Gastroesophageal sphincter (tissue), 4 donors: ENCODE results near the gene GIPC3. TPM values are rescaled to one million over a fixed set of nuclear protein-coding genes. Genes with fewer than 3 reads are reported as not detected.

Source experiments
- ATAC-seq: fragments of 150-250 bp; one replicate; pipeline ENCODE4 v1.9.1; 2016; ENCODE audit warnings: mild to moderate bottlenecking, moderate library complexity
- H3K27ac ChIP-seq, 4 donors: fragments of 200-600 bp; sonication (generic) in 3 of 4; 1 replicate in 3 of 4; 2 replicates in 1 of 4; pipeline ENCODE4 v1.5.1; 2016 to 2019
- H3K27me3 ChIP-seq: fragments of 200-600 bp; sonication (generic); one replicate; pipeline ENCODE4 v1.5.1; 2019
- H3K36me3 ChIP-seq, 2 donors: fragments of 200-600 bp; sonication (generic); one replicate each; pipeline ENCODE4 v1.5.1; 2019; ENCODE audit warnings: control low read depth in 1 of 2
- H3K4me1 ChIP-seq, 3 donors: fragments of 200-600 bp; sonication (generic); 1 replicate in 2 of 3; 2 replicates in 1 of 3; pipeline ENCODE4 v1.5.1; 2016 to 2019; ENCODE audit warnings: control low read depth in 2 of 3
- H3K4me3 ChIP-seq, 2 donors: fragments of 200-600 bp; sonication (generic); one replicate each; pipeline ENCODE4 v1.5.1; 2019; ENCODE audit warnings: mild to moderate bottlenecking in 1 of 2, moderate library complexity in 1 of 2
- H3K9me3 ChIP-seq, 3 donors: fragments of 200-600 bp; sonication (generic); one replicate each; pipeline ENCODE4 v1.5.1; 2017 to 2019; ENCODE audit warnings: control low read depth in 2 of 3
- EP300 ChIP-seq: sonication (generic); formaldehyde crosslinking; IDR thresholded peaks from one replicate; pipeline ENCODE4 v1.6.1; 2017; ENCODE audit warnings: antibody characterized with exemption, mild to moderate bottlenecking
- POLR2A ChIP-seq, 2 donors: fragments of 450-650 bp; IDR thresholded peaks; one replicate each; pipeline ENCODE4 v1.6.1; 2017; ENCODE audit warnings: antibody characterized with exemption in 2 of 2, mild to moderate bottlenecking in 2 of 2, moderate library complexity in 1 of 2
- POLR2AphosphoS5 ChIP-seq: sonication (generic); formaldehyde crosslinking; IDR thresholded peaks from one replicate; pipeline ENCODE4 v1.6.1; 2017; ENCODE audit warnings: antibody characterized with exemption
- WGBS, 2 donors: methylation state at CpG; one replicate each; pipeline ENCODE4 v1.1.5; 2018; ENCODE audit warnings: low coverage in 1 of 2; 5-methylcytosine and 5-hydroxymethylcytosine counted together
- total RNA-seq, 4 donors: library from RNA; depleted of rRNA; stranded (reverse); fragments of >200 nt; gene quantifications; one replicate each; pipeline ENCODE4 v1.1.0, GENCODE V29; 2016
- TF ChIP-seq, protein P1 (sequence below), 4 experiments: fragments of 200-600 bp in 2 of 4; fragments of 450-650 bp in 2 of 4; sonication (generic) in 1 of 4; IDR thresholded peaks; one replicate each; pipeline ENCODE4 v1.5.1; 2017 to 2019; ENCODE audit warnings: antibody characterized with exemption in 4 of 4, mild to moderate bottlenecking in 2 of 4, moderate library complexity in 2 of 4

GIPC3 gene
- total RNA-seq, 4 donors from 2014 or later = 0.94 to 16.8 (median 2.1) TPM

- peak; percentile 21 for ATAC-seq
- Histone ChIP-seq H3K4me1 (peaks cover 0 to 67% (median 25%) of the 10 kb centered on the region in 3 donors), H3K9me3 (no peaks in the 10 kb centered on the region), H3K36me3 (peaks cover 0 to 69% of the 10 kb centered on the region in 2 donors), H3K27ac (peak overlapping the region in 3 of 4 donors; percentile 57 to 69 (median 63)), H3K27me3 (no peaks in the 10 kb centered on the region), H3K4me3 (no peak overlapping the region)
- TF ChIP-seq POLR2A (IDR thresholded peaks at IDR 0.05) (no peak), POLR2AphosphoS5 (no peak), EP300 (no peak)
- TF ChIP-seq, protein P1, sequence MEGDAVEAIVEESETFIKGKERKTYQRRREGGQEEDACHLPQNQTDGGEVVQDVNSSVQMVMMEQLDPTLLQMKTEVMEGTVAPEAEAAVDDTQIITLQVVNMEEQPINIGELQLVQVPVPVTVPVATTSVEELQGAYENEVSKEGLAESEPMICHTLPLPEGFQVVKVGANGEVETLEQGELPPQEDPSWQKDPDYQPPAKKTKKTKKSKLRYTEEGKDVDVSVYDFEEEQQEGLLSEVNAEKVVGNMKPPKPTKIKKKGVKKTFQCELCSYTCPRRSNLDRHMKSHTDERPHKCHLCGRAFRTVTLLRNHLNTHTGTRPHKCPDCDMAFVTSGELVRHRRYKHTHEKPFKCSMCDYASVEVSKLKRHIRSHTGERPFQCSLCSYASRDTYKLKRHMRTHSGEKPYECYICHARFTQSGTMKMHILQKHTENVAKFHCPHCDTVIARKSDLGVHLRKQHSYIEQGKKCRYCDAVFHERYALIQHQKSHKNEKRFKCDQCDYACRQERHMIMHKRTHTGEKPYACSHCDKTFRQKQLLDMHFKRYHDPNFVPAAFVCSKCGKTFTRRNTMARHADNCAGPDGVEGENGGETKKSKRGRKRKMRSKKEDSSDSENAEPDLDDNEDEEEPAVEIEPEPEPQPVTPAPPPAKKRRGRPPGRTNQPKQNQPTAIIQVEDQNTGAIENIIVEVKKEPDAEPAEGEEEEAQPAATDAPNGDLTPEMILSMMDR (IDR thresholded peaks at IDR 0.05) = no peak
- WGBS, 2 donors = 70% methylated on average over 4 of the region's 79 CpGs; no CpG with 5 or more reads in 1 of the 2 donors
Observed at GRCh38 chr19:3612901-3613741, 27.8 kb downstream of the GIPC3 start.

DNA sequence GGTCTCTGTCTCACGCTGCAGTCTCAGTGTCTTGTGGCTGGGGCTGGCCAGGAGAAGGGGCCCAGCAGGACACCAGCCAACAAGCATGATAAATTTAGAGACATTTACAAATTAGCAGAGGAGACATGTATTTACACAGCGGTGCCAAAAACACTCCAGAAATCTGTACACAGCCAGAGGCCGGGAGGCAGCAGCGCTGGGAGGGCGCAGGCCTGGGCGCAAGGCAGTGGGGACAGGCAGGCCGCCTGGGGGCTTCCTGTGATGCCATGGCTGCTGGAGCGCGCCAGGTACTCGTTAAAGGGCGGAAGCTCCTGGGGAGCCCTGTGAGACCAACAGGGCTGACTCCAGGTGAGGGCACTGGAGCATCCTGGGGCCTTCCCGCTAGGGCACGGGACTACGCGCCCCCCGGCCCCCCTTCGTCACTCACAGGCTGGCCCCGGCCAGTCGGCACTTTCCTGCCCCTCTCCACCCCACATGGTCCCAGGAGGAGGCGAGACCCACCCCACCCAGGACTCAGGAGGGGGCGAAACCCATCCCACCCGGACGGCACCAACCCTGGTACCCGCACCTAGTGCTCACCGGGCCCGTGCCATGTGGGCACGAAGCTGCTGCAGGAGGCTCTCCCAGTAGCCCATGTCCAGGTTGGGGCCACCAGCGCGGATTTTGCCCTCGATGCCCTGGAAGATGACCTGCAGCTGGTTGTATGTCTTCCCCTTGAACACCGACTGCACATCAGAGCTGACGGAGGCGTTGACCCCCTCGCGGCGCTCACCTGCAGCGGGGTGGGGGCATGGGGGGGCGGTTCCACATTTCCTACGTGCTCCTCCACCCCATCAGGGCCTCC lies 28.8 kb downstream of the GIPC3 start:
- H3K27me3 ChIP-seq = no peaks in the 10 kb centered on the region
- ATAC-seq = no peak
- H3K4me1 ChIP-seq = peaks cover 0 to 67% (median 22%) of the 10 kb centered on the region in 3 donors
- WGBS, 2 donors = no CpG with 5 or more reads among the region's 39 CpGs
- TF ChIP-seq POLR2A (IDR thresholded peaks at IDR 0.05) (no peak), EP300 (no peak), POLR2AphosphoS5 (peak; percentile 73)
- TF ChIP-seq, protein P1 (IDR thresholded peaks at IDR 0.05) = no peak
- no peak overlapping the region for H3K4me3 ChIP-seq
- H3K36me3 ChIP-seq = peaks cover 0 to 74% of the 10 kb centered on the region in 2 donors
- peak overlapping the region in 3 of 4 donors; percentile 57 to 69 (median 63) for H3K27ac ChIP-seq
- no peaks in the 10 kb centered on the region for H3K9me3 ChIP-seq

GRCh38 chr19:3614858-3615505 lies 29.7 kb downstream of the GIPC3 start:
- no peaks in the 10 kb centered on the region for H3K9me3 ChIP-seq
- no peak overlapping the region for H3K4me3 ChIP-seq
- peaks cover 0 to 83% of the 10 kb centered on the region in 2 donors for H3K36me3 ChIP-seq
- peak overlapping the region in 2 of 4 donors; percentile 63 to 69 for H3K27ac ChIP-seq
- H3K4me1 ChIP-seq = peaks cover 0 to 60% (median 21%) of the 10 kb centered on the region in 3 donors
- TF ChIP-seq POLR2AphosphoS5 (no peak), EP300 (no peak), POLR2A (IDR thresholded peaks at IDR 0.05) (no peak)
- TF ChIP-seq, protein P1 (IDR thresholded peaks at IDR 0.05) = no peak
- no peak for ATAC-seq
- H3K27me3 ChIP-seq = no peaks in the 10 kb centered on the region
- WGBS, 2 donors = 93 to 100% methylated on average over 1 to 4 of the region's 18 CpGs

DNA sequence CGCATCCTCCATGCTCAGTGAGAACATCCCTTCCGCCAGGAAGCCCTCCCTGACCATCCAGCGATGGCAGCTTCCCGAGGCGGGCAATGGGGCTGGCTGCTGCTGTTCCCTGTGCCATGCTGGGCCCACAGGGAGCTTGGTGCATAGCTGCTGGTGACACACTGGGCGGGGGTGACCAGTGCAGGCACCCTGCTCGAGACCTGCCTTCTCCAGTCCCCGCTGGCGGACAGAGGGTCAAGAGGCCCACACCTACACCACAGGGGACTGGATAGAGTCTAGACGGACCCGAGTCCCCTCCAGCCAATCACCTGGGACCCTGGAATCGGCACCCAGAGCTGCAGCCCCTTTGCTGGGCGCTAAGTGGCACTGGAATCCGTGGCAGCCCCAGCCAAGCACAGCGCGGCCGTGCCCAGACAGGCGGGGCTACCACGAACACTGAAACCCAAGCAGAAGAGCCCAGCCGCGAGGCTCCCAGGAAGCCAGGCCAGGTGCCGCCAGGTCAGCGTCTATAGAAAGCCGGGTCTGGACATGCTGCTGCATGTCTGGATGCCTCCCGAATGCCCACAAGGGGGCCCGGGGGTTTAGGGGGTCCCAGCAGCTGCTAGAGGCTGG lies 30.4 kb downstream of the GIPC3 start:
- TF ChIP-seq EP300 = no peak
- TF ChIP-seq, protein P1 (IDR thresholded peaks at IDR 0.05) = no peak
- no peak for TF ChIP-seq POLR2A (IDR thresholded peaks at IDR 0.05)
- no peak for TF ChIP-seq POLR2AphosphoS5
- ATAC-seq = no peak
- WGBS, 2 donors = no CpG with 5 or more reads among the region's 26 CpGs

More for the DNA sequence above, 30.4 kb downstream of the GIPC3 start:
- no peak overlapping the region for H3K4me3 ChIP-seq
- H3K9me3 ChIP-seq = no peaks in the 10 kb centered on the region
- peak overlapping the region in 1 of 4 donors; percentile 63 for H3K27ac ChIP-seq
- peaks cover 0 to 85% of the 10 kb centered on the region in 2 donors for H3K36me3 ChIP-seq
- H3K27me3 ChIP-seq = no peaks in the 10 kb centered on the region
- H3K4me1 ChIP-seq = peaks cover 0 to 60% (median 21%) of the 10 kb centered on the region in 3 donors
